Esophagus muscularis mucosa (tissue), 4 donors: ENCODE measurements around the gene PHOSPHO2. TPM values are rescaled to one million over a fixed set of nuclear protein-coding genes. Genes with fewer than 3 reads are reported as not detected.

Source experiments
- DNase-seq: peaks from one replicate; pipeline ENCODE4 v3.0.0-alpha.2; 2017; ENCODE audit errors: extremely low spot score
- H3K27ac ChIP-seq, 4 donors: fragments of 200-600 bp; sonication (generic); replicated peaks in 1 of 4; 1 replicate in 3 of 4; 2 replicates in 1 of 4; pipeline ENCODE4 v1.5.1; 2016 to 2019; ENCODE audit warnings: mild to moderate bottlenecking in 1 of 4
- H3K27me3 ChIP-seq, 4 donors: fragments of 200-600 bp; sonication (generic); one replicate each; pipeline versions ENCODE4 v1.5.1 to v1.6.0; 2016 to 2019
- H3K36me3 ChIP-seq, 4 donors: fragments of 200-600 bp; sonication (generic); one replicate each; pipeline ENCODE4 v1.5.1; 2016 to 2019
- H3K4me1 ChIP-seq, 4 donors: fragments of 200-600 bp; sonication (generic); one replicate each; pipeline ENCODE4 v1.5.1; 2016 to 2019
- H3K4me3 ChIP-seq, 4 donors: fragments of 200-600 bp; sonication (generic); 1 replicate in 2 of 4; 2 replicates in 2 of 4; pipeline ENCODE4 v1.5.1; 2016 to 2019; ENCODE audit warnings: mild to moderate bottlenecking in 4 of 4, moderate library complexity in 1 of 4
- H3K9me3 ChIP-seq, 4 donors: fragments of 200-600 bp; sonication (generic); 1 replicate in 3 of 4; 2 replicates in 1 of 4; pipeline ENCODE4 v1.5.1; 2016 to 2019
- EP300 ChIP-seq: sonication (generic); formaldehyde crosslinking; IDR thresholded peaks from one replicate; pipeline ENCODE4 v1.6.1; 2017; ENCODE audit warnings: antibody characterized with exemption
- POLR2A ChIP-seq: fragments of 450-650 bp; IDR thresholded peaks from one replicate; pipeline ENCODE4 v1.6.1; 2017; ENCODE audit warnings: antibody characterized with exemption, moderate library complexity, mild to moderate bottlenecking, low read depth
- POLR2AphosphoS5 ChIP-seq, 2 donors: sonication (generic); formaldehyde crosslinking; IDR thresholded peaks; one replicate each; pipeline ENCODE4 v1.6.1; 2017; ENCODE audit warnings: antibody characterized with exemption in 2 of 2
- WGBS: methylation state at CpG from one replicate; pipeline ENCODE4 v1.1.5; 2018; 5-methylcytosine and 5-hydroxymethylcytosine counted together
- intact Hi-C: fragments of 100-400 bp; cut with DNase I; formaldehyde crosslinking; loops from one replicate; pipeline ENCODE4 v1.15.1; 2023
- total RNA-seq, 4 donors: library from RNA; depleted of rRNA; stranded (reverse); fragments of >200 nt; gene quantifications; one replicate each; pipeline versions ENCODE4 v1.1.0 to v1.2.1, GENCODE V29; 2016
- TF ChIP-seq, protein P1 (sequence below), 3 experiments: fragments of 200-600 bp in 2 of 3; fragments of 450-650 bp in 1 of 3; sonication (generic) in 2 of 3; IDR thresholded peaks; one replicate each; pipeline ENCODE4 v1.5.1; 2017 to 2019; ENCODE audit warnings: antibody characterized with exemption in 3 of 3, mild to moderate bottlenecking in 2 of 3, moderate library complexity in 1 of 3

Gene PHOSPHO2
- total RNA-seq, 4 donors from 2014 or later = 3.3 to 18.7 (median 6.6) TPM

DNA sequence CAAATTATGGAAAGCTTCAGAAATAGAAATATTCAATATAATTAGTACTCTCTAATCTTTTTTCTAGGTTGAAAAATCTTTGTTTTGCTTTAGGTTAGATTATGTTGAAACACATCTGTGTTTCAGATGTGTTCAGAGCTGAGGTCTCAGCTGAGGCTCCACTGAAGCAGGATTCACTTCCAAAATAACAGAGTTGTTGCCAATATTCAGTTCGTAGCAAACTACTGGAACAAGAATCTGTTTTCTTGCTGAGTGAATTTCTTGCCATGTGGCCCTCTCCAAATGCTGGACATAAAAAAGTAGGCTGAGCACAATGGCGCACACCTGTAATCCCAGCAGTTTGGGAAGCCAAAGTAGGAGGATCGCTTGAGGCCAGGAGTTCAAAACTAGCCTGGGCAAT, 8.7 kb downstream of the PHOSPHO2 start:
- Histone ChIP-seq H3K27ac (no peak overlapping the region), H3K4me3 (no peak overlapping the region), H3K4me1 (peaks cover 0 to 10% (median 0%) of the 10 kb centered on the region in 4 donors), H3K27me3 (no peaks in the 10 kb centered on the region), H3K36me3 (peaks cover 0 to 18% (median 7%) of the 10 kb centered on the region in 4 donors), H3K9me3 (no peaks in the 10 kb centered on the region)
- TF ChIP-seq POLR2A = no peak
- TF ChIP-seq, protein P1, sequence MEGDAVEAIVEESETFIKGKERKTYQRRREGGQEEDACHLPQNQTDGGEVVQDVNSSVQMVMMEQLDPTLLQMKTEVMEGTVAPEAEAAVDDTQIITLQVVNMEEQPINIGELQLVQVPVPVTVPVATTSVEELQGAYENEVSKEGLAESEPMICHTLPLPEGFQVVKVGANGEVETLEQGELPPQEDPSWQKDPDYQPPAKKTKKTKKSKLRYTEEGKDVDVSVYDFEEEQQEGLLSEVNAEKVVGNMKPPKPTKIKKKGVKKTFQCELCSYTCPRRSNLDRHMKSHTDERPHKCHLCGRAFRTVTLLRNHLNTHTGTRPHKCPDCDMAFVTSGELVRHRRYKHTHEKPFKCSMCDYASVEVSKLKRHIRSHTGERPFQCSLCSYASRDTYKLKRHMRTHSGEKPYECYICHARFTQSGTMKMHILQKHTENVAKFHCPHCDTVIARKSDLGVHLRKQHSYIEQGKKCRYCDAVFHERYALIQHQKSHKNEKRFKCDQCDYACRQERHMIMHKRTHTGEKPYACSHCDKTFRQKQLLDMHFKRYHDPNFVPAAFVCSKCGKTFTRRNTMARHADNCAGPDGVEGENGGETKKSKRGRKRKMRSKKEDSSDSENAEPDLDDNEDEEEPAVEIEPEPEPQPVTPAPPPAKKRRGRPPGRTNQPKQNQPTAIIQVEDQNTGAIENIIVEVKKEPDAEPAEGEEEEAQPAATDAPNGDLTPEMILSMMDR (IDR thresholded peaks at IDR 0.05) = no peak
- TF ChIP-seq EP300 = no peak
- TF ChIP-seq POLR2AphosphoS5 (IDR thresholded peaks at IDR 0.05) = no peak
- WGBS = 78% methylated on average over 3 of the region's 3 CpGs
- no peak for DNase-seq
- intact Hi-C loops = no loop called here

DNA sequence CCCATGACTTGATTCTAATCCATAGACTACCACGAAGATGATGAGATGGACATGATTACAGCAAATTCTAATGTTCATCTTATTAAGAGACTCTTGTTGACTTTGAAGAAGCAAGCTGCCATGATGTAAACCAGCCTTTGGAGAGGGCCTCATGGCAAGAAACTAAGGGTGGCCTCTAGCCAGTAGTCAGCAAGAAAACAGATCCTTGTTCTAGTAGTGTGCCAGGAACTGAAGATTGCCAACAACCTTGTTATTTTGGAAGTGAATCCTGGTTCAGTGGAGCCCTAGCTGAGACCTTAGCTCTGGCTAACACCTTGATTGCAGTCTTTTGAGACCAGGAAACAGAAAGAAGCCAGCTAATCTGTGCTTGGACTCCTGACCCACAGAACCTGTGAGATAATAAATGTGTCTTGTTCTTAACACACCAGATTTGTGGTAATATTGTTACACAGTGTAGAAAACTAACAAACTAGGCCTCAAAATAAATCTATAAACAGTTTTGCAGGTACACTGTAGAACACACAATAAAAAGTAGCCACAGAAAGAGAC, 10.0 kb downstream of the PHOSPHO2 start:
- Histone ChIP-seq H3K4me3 (no peak overlapping the region), H3K4me1 (peaks cover 0 to 10% (median 0%) of the 10 kb centered on the region in 4 donors), H3K27ac (no peak overlapping the region), H3K27me3 (no peaks in the 10 kb centered on the region), H3K9me3 (no peaks in the 10 kb centered on the region), H3K36me3 (peaks cover 0 to 12% (median 7%) of the 10 kb centered on the region in 4 donors)
- 83% methylated on average over 1 of the region's 1 CpG for WGBS
- intact Hi-C loops = no loop called here
- TF ChIP-seq, protein P1 (IDR thresholded peaks at IDR 0.05) = no peak
- TF ChIP-seq POLR2AphosphoS5 (IDR thresholded peaks at IDR 0.05) (no peak), POLR2A (no peak), EP300 (no peak)
- no peak for DNase-seq

DNA sequence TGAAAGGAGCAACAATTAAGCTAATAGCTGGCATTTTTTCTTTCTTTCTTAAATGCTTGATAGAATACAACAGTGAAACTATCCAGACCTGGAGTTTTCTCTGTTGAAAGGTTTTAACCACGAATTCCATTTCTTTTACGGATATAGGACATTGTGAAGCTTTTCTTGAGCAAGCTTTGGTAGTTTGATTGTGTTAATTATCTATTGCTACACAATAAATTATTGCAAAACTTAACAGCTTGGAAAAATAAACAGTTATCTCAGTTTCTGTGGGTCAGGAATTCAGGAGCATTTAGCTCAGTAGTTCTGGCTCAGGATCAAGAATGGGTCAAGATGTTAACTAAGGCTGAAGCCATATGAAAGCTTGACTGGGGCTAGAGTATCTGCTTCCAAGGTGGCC, 11.7 kb downstream of the PHOSPHO2 start:
- WGBS = 81% methylated on average over 2 of the region's 2 CpGs
- no peak for TF ChIP-seq POLR2AphosphoS5 (IDR thresholded peaks at IDR 0.05)
- TF ChIP-seq EP300 = no peak
- TF ChIP-seq, protein P1 (IDR thresholded peaks at IDR 0.05) = no peak
- TF ChIP-seq POLR2A = no peak
- intact Hi-C loops = no loop called here
- no peaks in the 10 kb centered on the region for H3K9me3 ChIP-seq
- peaks cover 0 to 10% (median 0%) of the 10 kb centered on the region in 4 donors for H3K4me1 ChIP-seq
- H3K27me3 ChIP-seq = no peaks in the 10 kb centered on the region
- no peak overlapping the region for H3K4me3 ChIP-seq
- no peak overlapping the region for H3K27ac ChIP-seq
- peaks cover 0 to 10% (median 6%) of the 10 kb centered on the region in 4 donors for H3K36me3 ChIP-seq
- DNase-seq = no peak

DNA sequence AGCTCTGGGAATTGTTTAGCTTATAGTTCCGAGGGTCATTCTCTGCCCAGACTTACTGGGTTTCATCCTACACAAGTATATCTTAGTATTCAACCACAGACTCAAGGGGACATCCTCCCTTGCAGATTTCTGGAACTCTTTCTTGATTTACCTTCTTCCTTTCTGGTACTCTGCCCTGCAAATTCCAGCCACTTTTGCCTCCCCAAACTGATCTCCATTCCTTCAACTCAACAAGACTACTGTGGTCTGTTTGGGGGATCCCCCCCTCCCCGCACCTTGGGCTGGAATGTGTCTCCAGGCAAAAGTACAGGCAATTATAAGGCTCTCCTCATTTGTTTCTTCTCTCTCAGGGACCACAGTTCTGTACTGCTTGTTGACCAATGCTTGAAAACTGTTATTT, 13.4 kb downstream of the PHOSPHO2 start:
- Histone ChIP-seq H3K9me3 (no peaks in the 10 kb centered on the region), H3K4me3 (no peak overlapping the region), H3K4me1 (peaks cover 0 to 10% (median 0%) of the 10 kb centered on the region in 4 donors), H3K27ac (no peak overlapping the region), H3K36me3 (no peaks in the 10 kb centered on the region), H3K27me3 (no peaks in the 10 kb centered on the region)
- WGBS = 66% methylated on average over 2 of the region's 2 CpGs
- no peak for TF ChIP-seq POLR2AphosphoS5 (IDR thresholded peaks at IDR 0.05)
- TF ChIP-seq, protein P1 (IDR thresholded peaks at IDR 0.05) = no peak
- no peak for TF ChIP-seq EP300
- TF ChIP-seq POLR2A = no peak
- intact Hi-C loops = no loop called here
- DNase-seq = no peak

DNA sequence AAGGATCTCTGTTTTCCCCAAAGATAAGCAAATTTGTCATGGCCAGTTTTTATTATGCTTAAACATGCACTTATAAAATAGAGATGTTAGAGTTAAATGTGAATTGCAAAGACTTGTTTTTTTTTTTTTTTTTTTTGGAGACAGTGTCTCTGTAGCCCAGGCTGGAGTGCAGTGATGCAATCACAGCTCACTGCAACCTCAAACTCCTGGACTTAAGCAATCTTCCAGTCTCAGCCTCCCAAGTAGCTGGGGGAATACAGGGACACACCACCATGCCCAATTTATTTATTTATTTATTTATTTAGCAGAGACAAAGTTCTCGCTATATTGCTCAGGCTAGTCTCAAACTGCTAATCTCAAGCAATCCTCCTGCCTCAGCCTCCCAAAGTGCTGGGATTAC, 15.1 kb downstream of the PHOSPHO2 start:
- Histone ChIP-seq H3K36me3 (no peaks in the 10 kb centered on the region), H3K27me3 (no peaks in the 10 kb centered on the region), H3K4me1 (peaks cover 0 to 1% (median under 1%) of the 10 kb centered on the region in 4 donors), H3K27ac (no peak overlapping the region), H3K9me3 (no peaks in the 10 kb centered on the region), H3K4me3 (no peak overlapping the region)
- DNase-seq = no peak
- no peak for TF ChIP-seq POLR2A
- TF ChIP-seq POLR2AphosphoS5 (IDR thresholded peaks at IDR 0.05) = no peak
- TF ChIP-seq, protein P1 (IDR thresholded peaks at IDR 0.05) = no peak
- TF ChIP-seq EP300 = no peak
- 100% methylated on average over 1 of the region's 1 CpG for WGBS
- intact Hi-C loops = no loop called here
